ENCODE results near the gene P2RY1. TPM values are rescaled to one million over a fixed set of nuclear protein-coding genes. Genes with fewer than 3 reads are reported as not detected.

Gene P2RY1
- polyA plus RNA-seq, 1 donor (not counting 4 experiments of a cell fraction or from before 2014, with no cell fraction given) = 1.1 TPM

DNA sequence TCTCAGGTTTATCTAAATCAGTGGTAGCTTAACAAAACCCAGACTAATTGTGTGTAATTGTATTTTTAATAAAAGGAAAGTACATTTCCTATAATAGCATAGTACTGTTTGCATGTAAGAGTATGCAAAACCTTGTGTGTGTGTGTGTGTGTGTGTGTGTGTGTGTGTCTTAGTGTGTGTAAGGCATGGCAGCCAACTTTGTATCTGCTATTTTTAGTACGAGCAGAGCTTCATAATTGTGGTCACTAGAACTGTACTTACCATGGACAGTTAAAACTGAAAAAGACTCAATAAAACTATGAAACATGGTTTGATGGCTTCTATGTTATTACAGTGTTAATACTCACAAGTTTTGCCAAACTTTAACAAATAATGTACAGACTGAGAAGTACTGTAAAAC lies 6.2 kb downstream of the P2RY1 start:
- FAIRE-seq = no peak
- dilution Hi-C loops (cut with MboI; ENCODE audit: extremely low pct_ligation_motif_present, low sequenced_read_pairs) = no loop called here
- H3K9me1 ChIP-seq (ENCODE audit: control insufficient read depth, extremely low read depth, insufficient read depth, low read length) = no peaks in the 10 kb centered on the region

DNA sequence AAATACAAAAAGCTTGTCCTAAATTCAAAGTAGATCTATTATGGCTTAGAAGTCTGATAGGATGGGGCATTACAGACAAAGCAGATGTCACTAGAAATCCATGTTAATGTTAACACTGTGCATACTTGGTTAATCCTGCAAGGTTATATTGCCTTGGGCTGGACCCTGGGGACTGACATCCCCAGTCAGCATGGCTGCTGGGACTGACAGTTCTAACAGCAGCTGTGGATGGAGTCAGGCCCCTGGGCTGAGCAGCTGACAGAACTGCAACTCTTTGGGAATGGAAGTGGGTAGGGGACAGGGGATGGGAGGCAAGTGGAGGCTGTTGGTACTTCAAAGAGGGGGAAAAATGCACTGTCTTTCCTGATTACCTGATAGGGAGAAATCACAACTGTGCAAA lies 7.5 kb downstream of the P2RY1 start:
- dilution Hi-C loops (cut with MboI; ENCODE audit: extremely low pct_ligation_motif_present, low sequenced_read_pairs) = no loop called here
- no peaks in the 10 kb centered on the region for H3K9me1 ChIP-seq (ENCODE audit: control insufficient read depth, extremely low read depth, insufficient read depth, low read length)
- H3K4me2 ChIP-seq (ENCODE audit: control insufficient read depth, extremely low read depth, insufficient read depth, low read depth, low read length) = no peak overlapping the region
- H3K9ac ChIP-seq (ENCODE audit: control insufficient read depth, extremely low read depth, insufficient read depth, low read length) = no peak overlapping the region
- no peaks in the 10 kb centered on the region for H3K9me3 ChIP-seq (ENCODE audit: control insufficient read depth, low read depth, low read length)
- FAIRE-seq = no peak
- DNase-seq (ENCODE audit: low read depth, low spot score) = no peak
- H3K4me3 ChIP-seq (ENCODE audit: control insufficient read depth in 2 of 3, extremely low read depth in 1 of 3, insufficient read depth in 2 of 3, low read depth in 1 of 3, low read length in 3 of 3) = no peak overlapping the region
- H4K20me1 ChIP-seq (ENCODE audit: control insufficient read depth, extremely low read depth, insufficient read depth, low read length) = no peaks in the 10 kb centered on the region
- no peaks in the 10 kb centered on the region for H3K36me3 ChIP-seq (ENCODE audit: control insufficient read depth in 2 of 2, extremely low read depth in 1 of 2, insufficient read depth in 2 of 2, low read length in 2 of 2)
- peaks cover 2% of the 10 kb centered on the region for H3K4me1 ChIP-seq (ENCODE audit: control insufficient read depth, extremely low read depth, insufficient read depth, low read length)
- no peak overlapping the region for H2AFZ ChIP-seq (ENCODE audit: control insufficient read depth, low read length)
- no peaks in the 10 kb centered on the region for H3K27me3 ChIP-seq (ENCODE audit: control insufficient read depth, extremely low read depth, insufficient read depth, low read length)
- TF ChIP-seq, protein P1, sequence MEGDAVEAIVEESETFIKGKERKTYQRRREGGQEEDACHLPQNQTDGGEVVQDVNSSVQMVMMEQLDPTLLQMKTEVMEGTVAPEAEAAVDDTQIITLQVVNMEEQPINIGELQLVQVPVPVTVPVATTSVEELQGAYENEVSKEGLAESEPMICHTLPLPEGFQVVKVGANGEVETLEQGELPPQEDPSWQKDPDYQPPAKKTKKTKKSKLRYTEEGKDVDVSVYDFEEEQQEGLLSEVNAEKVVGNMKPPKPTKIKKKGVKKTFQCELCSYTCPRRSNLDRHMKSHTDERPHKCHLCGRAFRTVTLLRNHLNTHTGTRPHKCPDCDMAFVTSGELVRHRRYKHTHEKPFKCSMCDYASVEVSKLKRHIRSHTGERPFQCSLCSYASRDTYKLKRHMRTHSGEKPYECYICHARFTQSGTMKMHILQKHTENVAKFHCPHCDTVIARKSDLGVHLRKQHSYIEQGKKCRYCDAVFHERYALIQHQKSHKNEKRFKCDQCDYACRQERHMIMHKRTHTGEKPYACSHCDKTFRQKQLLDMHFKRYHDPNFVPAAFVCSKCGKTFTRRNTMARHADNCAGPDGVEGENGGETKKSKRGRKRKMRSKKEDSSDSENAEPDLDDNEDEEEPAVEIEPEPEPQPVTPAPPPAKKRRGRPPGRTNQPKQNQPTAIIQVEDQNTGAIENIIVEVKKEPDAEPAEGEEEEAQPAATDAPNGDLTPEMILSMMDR (optimal IDR thresholded peaks at IDR 0.05 in 1 of 3, IDR thresholded peaks at IDR 0.05 in 1 of 3, conservative IDR thresholded peaks at IDR 0.05 in 1 of 3; ENCODE audit: extremely low read depth in 1 of 3, insufficient read depth in 2 of 3, low read length in 3 of 3) = no peak
- TF ChIP-seq EZH2 (IDR thresholded peaks at IDR 0.05; ENCODE audit: low read length) = no peak
- no peak overlapping the region for H3K27ac ChIP-seq (ENCODE audit: control insufficient read depth, insufficient read depth, low read length)
- H3K79me2 ChIP-seq (ENCODE audit: control insufficient read depth, insufficient read depth, low read length) = no peaks in the 10 kb centered on the region

More for the DNA sequence above, 6.2 kb downstream of the P2RY1 start:
- Histone ChIP-seq H3K79me2 (ENCODE audit: control insufficient read depth, insufficient read depth, low read length) (no peaks in the 10 kb centered on the region), H3K4me1 (ENCODE audit: control insufficient read depth, extremely low read depth, insufficient read depth, low read length) (peaks cover 10% of the 10 kb centered on the region), H3K4me3 (ENCODE audit: control insufficient read depth in 2 of 3, extremely low read depth in 1 of 3, insufficient read depth in 2 of 3, low read depth in 1 of 3, low read length in 3 of 3) (no peak overlapping the region), H3K9me3 (ENCODE audit: control insufficient read depth, low read depth, low read length) (no peaks in the 10 kb centered on the region), H3K9ac (ENCODE audit: control insufficient read depth, extremely low read depth, insufficient read depth, low read length) (no peak overlapping the region), H4K20me1 (ENCODE audit: control insufficient read depth, extremely low read depth, insufficient read depth, low read length) (no peaks in the 10 kb centered on the region), H3K27ac (ENCODE audit: control insufficient read depth, insufficient read depth, low read length) (no peak overlapping the region), H3K4me2 (ENCODE audit: control insufficient read depth, extremely low read depth, insufficient read depth, low read depth, low read length) (no peak overlapping the region), H2AFZ (ENCODE audit: control insufficient read depth, low read length) (no peak overlapping the region), H3K27me3 (ENCODE audit: control insufficient read depth, extremely low read depth, insufficient read depth, low read length) (peaks cover 1% of the 10 kb centered on the region), H3K36me3 (ENCODE audit: control insufficient read depth in 2 of 2, extremely low read depth in 1 of 2, insufficient read depth in 2 of 2, low read length in 2 of 2) (no peaks in the 10 kb centered on the region)
- no peak for DNase-seq (ENCODE audit: low read depth, low spot score)
- TF ChIP-seq, protein P1 (optimal IDR thresholded peaks at IDR 0.05 in 1 of 3, IDR thresholded peaks at IDR 0.05 in 1 of 3, conservative IDR thresholded peaks at IDR 0.05 in 1 of 3; ENCODE audit: extremely low read depth in 1 of 3, insufficient read depth in 2 of 3, low read length in 3 of 3) = no peak
- no peak for TF ChIP-seq EZH2 (IDR thresholded peaks at IDR 0.05; ENCODE audit: low read length)
